NCI-H2107 (cell line): ENCODE results near the gene ORAI3.
"Not testable (repeated sequence)": the region's sequence is repeated elsewhere in the genome, so short reads cannot be mapped to it uniquely, and the experiment has no call there.

Source experiments
- DNase-seq: peaks from one replicate; lab custom pipeline; 2025; lab: John Stamatoyannopoulos, UW

Gene ORAI3

DNA sequence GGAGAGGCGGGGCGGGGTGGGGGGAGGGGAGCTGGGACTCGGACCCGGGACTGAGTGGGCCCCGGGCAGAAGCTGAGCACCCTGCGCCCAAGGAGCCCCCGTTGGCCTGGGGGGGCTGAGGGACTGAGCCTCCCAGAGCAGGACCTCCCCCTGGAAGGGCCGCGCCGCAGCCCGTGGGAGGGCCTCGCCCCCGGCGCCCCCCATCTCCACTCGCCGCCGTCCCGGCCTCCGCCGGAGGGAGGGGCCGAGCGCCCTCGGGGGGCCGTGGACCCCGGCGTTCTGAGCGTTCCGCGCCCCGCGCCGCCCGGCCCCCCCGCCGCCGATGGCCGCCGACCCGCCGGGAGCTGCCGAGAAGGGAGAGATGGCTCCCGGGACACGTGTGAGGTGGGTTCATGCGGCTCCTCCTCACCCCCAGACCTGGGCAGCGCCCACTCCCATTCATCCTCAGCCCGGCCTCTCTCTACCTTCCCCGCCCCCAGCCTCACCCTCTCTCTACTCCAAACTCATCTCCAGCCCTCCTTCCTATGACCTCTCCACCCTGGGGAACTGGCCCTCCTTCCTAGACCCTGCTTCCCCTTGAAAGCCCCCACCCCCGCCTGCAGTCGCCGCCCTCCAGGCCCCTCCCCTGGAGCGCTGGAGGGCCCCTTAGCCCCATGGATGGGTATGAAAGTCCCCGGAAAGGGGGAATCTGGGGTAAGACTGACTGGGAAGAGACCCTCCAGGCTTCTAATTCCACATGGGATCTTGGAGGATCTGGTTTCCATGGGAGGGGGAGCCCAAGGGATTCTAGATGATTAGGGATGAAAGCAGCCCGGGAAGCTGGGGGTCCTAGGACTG is 24.6 kb upstream of the ORAI3 start:
- no peak for DNase-seq

DNA sequence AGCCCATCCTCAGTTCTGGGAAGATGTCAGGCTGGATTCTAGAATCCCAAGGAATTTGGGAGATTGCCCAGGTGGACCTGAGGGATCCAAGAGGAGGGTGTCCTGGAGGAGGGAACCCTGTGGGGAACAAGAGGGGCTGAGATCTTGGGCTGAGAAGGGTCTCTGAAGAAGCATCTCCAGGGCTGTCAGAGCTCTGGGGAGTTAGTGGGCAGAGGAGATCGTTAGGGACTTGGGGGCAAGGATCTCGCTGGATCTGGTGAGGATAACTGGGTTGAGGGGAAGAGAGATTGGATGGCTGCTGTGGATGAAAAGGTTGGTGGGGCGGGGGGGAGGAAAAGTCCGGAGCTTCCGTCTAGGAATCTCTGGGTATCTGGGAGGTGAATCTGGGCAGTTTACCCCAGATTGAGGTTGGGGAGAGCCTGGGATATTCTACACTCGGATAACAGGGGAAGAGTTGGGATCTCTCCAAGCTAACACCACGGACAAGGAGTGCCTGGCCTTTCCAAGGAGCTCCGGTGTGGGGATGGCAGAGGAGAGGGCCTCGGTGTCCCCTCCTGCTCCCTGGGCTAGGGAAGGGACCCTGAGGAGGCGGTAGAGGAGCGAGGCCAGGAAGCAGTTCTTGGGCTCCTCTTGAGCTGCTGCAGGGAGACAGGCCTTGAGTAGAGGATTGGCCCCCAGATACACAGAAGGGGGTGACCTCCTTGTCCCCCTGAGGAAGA is 23.8 kb upstream of the ORAI3 start:
- no peak for DNase-seq

DNA sequence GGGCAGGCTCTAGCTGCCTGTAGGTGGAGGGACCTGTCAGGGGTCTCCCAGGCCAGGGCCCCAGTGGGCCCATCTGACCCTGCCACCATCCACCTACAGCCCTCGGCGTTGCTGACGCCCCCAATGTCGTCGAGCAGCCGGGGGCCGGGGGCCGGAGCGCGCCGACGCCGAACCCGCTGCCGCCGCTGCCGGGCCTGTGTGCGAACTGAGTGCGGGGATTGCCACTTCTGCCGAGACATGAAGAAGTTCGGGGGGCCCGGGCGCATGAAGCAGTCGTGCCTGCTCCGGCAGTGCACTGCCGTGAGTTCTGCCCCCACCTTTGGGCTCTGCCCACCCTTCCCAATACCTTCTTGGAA is 23.3 kb upstream of the ORAI3 start:
- DNase-seq, result no peak

DNA sequence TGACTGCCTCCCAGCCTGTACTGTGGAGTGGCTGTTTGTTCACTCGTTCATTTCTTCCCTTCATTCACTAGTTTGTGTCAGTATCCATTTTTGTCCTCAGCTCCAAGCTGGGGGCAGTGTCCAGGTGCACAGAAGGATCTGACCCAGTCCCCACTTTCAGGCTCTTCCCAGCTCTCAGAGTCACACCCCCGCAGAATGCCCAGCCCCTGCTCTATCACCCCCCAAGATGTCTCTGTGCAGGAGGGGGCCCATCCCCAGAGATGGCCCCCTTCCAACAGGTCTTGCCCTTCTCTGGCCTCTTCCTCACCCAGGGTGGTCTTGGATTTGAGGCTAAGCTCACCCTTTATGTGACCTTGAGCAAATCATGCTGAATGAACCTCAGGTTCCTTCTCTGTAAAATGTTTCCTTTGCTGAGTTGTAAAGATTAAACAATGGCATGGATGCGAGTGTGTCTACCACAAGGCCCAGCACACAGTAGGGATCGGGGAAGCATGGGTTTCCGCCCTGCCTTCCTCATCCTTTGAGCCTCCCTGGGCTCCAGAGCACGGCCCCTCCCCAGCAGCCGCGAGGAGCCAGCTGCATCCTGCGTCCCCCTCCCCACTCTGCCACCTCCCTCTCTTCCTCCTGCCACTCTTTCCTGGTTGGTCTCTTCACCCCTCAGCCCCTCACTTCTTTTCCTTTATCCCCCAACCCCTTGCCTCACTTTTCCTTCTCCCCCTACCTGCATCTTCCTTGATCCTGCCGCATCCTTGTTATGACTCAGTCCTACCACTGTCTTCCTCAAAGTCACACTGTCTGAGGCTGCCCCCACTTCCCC is 22.7 kb upstream of the ORAI3 start:
- no peak for DNase-seq

DNA sequence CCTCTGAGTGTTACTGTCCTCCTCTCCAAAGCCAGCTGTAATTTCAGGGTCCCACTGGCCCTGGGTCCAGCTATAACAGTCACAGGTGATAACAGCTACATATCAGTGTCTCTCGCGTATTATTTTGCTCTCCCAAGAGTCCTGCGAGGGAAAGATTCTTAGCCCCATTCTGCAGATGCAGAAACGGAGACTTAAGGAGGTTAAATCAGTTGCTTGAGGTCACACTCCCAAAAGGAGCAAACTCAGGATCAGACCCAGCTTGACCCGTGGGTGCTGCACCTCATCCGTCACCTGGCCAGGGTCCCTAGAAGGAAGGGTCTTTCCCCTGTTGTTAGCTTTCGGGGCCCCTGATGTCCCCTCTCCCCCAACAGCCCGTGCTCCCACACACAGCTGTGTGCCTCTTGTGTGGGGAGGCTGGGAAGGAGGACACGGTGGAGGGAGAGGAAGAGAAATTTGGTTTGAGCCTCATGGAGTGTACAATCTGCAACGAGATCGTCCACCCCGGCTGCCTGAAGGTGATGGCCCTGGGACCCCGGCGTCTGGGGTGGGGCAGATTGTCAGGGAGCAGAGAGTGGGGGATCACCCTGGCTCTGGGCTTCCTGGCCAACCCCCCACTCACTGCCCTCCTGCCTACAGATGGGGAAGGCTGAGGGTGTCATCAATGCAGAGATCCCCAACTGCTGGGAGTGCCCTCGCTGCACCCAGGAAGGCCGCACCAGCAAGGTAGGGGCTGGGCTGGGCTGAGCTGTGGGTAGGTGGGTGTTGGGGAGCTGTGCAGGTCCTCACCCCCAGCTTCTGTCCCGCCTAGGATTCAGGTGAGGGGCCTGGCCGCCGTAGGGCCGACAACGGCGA is 21.7 kb upstream of the ORAI3 start:
- DNase-seq, result no peak

DNA sequence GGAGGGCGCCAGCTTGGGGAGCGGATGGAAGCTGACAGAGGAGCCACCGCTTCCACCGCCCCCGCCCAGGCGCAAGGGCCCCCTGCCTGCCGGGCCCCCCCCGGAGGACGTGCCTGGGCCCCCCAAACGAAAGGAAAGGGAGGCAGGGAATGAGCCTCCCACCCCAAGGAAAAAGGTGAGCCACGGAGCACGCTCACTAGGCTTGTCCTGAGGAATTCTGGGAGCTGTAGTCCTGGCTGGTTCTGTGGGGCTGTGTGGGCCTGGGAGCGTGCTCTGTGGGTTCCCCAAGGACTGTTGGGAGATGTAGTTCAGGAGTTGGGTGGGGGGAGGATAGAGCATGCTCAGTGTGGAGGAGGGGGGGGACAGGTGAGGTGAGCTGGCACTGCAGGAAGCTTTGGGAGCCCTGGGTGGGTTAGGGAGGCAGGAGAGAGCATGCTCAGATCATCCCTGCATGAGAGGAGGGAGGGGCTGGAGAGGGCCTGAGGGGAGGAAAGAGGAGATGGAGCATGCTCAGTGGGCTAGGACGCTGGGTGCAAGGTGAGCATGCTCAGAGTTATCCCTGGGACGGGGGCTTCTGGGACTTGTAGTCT is 21.0 kb upstream of the ORAI3 start:
- peak; percentile 37 for DNase-seq

DNA sequence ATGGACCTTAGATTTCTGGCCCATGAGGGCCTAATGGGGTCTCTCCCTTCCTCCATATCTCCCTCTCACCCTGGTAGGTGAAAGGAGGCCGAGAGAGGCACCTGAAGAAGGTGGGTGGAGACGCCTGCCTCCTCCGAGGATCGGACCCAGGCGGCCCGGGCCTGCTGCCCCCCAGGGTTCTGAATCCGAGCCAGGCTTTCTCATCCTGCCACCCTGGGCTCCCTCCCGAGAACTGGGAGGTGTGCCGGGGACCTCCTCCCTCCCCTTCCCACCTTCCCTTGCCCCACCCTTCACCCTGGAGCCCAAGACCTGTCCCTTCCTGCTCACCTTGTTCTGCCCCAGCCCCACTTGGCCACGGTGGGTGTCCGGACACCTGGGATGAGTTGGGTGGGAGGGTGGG is 20.5 kb upstream of the ORAI3 start:
- DNase-seq, result no peak

DNA sequence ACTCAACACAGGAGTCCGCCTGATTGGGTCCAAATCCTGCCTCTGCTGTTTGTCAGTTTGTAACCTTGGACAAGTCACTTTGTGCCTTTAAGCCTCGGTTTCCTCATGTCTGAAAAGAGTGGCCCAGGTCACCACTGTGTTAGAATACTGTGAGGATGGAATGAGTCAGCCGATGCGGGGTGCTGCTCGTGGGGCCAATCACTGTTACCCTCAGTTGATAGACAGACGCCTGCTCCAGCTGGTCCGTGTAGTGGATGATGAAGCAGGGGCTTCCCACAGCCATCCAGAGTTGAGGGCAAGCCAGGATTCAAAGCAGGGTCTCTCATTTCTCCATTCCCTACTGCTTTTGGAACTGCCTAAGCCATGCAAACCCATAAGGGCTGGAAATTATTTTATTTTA is 19.7 kb upstream of the ORAI3 start:
- no peak for DNase-seq

DNA sequence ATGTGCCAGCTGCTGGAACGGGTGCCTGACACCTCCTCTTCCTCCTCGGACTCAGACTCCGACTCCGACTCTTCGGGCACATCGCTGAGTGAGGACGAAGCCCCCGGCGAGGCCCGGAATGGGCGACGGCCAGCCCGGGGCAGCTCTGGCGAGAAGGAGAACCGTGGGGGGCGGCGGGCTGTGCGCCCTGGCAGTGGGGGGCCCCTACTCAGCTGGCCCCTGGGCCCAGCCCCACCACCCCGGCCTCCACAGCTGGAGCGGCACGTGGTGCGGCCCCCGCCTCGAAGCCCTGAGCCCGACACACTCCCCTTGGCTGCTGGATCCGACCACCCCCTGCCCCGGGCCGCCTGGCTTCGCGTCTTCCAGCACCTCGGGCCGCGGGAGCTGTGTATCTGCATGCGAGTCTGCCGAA is 18.7 kb upstream of the ORAI3 start:
- no peak for DNase-seq

DNA sequence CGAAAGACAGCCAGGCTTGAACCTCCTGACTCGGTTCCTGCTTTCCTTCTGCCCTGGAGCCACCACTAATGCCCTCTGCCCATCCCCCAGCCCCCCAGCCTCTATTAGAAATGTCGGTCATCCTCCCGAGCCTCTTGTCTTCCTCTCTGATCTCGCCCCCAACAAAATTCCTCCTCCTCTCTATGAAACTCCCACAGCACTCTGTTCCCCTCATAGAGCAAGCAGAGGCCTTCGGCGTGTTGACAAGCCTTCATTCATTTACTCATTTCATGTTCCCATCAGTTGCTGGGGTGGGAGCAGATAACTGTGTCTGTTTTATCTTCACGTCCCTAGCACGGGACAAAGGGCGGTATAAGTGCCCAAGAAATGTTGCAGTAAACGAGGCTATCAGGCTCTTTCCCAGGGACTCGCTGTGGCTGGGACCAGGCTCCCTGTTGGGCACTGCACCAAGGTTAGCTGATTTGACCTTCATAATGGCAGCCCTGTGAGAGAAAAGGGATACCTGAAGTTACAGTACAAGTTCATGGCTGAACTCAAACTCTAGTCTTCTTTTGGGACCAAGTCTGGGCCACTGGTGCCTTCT is 17.7 kb upstream of the ORAI3 start:
- no peak for DNase-seq

DNA sequence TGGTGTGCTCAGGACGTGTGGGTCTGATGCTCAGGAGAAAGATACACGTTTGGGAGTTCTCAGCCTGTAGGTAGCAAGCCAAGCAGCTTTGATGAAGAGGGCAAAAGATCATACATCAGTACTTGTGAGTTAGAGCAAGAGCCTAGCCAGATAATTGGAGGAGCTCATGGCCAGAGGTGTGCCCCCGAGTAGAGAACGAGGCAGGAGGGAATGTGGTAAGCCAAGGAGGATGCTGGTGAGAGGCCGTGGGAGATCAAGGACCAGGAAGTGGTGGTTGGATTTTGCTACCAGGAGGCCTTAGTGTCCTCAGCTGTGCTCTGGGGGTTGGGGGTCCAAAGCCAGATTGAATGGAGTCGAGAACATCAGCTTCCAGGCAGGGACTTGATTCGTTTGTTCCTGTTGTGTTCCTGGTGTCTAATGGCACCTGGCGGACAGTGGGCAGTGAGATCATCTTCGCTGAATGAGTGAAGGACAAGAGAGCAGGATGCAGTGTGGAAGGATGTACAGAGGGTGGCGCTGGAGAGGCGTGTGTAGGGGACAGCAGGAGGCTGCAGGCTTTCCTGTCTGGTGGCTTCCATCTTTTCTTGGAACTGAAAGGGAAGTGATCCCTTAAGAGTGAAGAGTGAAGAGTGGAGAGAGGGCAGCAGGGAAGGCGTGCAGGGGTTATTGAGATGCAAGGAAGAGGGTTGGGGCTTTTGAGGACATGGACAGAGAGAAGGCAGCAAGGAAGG is 13.9 kb upstream of the ORAI3 start:
- DNase-seq, result no peak

DNA sequence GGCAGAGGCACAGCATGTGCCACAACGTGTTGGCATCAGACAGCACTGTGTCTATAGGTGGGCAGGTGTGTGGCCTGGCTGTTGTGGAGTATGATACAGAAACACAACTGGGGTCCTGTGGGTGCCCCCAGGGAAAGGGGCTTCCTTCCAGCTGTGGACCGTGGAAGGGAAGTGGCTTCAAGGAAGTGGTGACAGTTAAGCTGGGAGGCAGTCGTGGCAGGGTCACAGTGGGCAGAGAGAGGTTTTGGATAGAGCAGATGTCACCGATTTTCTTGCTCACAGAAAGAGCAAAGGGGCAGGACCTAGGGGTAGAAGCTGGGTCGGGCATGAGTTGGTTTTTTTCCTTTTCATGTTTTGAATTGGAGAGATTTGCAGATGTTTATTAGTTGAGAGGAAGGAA is 11.2 kb upstream of the ORAI3 start:
- DNase-seq, result no peak

DNA sequence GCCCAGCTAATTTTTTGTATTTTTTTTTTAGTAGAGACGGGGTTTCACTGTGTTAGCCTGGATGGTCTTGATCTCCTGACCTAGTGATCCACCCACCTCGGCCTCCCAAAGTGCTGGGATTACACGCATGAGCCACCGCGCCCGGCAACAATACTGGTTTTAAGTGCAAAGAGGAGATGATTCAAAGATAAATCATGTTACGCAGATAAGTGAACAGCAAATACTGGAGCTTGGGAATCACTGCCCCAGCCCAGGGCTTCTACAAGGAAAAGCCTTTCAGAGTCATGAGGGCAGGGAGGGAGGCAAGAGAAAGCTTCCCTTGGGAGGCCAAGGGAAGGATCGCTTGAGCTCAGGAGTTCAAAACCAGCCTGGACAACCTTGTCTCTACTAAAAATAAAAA is 9.3 kb upstream of the ORAI3 start:
- DNase-seq, result not testable (repeated sequence)

DNA sequence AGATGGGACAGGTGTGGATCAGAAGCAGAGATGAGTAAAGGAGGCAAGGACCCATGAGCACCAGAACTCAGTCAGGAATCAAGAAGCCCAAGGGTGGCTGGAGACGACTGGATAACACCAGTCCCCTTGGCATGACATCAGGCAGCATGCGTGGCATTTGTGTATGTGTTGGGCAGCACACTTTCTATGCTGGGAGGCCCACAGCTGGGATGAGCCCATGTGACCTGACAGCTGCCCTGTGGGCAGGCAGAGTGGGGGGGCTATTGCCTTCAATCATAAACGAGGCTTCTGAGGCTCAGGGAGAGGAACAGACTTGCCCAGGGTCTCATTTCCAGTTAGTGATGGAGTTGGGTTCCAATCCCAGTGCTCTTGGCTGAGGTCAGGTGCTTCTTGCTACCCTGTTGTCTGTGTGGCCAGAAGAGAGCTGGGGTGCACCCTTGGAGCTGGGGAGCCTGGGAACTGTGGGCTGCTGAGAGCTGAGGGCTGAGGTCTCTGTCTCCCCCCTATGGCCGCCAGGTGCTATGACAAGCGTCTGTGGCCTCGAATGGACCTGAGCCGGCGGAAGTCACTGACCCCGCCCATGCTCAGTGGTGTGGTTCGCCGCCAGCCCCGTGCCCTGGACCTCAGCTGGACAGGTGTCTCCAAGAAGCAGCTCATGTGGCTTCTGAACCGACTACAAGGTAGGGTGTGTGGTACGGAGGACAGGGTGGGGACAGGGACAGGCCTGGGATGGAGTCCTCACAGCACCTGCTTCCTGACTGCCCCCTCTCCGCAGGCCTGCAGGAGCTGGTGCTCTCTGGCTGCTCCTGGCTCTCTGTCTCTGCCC is 7.1 kb upstream of the ORAI3 start:
- no peak for DNase-seq

DNA sequence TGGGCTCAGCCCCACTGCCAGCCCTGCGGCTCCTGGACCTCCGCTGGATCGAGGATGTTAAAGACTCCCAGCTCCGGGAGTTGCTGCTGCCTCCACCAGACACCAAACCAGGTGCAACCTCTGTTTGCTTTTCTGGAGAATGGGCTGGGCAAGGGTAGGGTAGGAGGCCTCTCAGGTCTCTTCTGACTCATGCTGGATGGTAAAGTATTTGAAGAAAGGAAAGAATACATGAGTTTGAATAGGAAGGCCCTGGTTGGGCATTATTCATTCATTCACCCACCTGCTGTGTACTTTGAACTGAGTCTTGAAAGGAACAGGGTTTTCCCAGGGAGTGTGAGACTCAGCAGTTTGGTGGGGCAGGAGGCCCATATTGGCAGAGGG is 6.5 kb upstream of the ORAI3 start:
- no peak for DNase-seq

DNA sequence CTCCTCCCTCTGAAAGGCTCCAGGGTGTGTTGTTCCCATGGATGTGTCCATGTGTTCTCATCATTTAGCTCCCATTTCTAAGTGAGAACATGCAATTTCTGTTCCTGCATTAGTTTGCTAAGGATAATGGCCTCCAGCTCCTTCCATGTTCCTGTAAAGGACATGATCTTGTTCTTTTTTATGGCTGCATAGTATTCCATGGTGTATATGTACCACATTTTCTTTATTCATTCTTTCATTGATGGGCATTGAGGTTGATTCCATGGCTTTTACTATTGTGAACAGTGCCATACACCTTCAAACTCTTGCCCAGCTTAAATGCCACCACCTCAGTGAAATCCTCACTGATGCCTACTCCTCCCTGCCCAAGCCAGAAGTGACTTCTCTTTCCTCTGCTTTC is 4.5 kb upstream of the ORAI3 start:
- DNase-seq, result no peak

DNA sequence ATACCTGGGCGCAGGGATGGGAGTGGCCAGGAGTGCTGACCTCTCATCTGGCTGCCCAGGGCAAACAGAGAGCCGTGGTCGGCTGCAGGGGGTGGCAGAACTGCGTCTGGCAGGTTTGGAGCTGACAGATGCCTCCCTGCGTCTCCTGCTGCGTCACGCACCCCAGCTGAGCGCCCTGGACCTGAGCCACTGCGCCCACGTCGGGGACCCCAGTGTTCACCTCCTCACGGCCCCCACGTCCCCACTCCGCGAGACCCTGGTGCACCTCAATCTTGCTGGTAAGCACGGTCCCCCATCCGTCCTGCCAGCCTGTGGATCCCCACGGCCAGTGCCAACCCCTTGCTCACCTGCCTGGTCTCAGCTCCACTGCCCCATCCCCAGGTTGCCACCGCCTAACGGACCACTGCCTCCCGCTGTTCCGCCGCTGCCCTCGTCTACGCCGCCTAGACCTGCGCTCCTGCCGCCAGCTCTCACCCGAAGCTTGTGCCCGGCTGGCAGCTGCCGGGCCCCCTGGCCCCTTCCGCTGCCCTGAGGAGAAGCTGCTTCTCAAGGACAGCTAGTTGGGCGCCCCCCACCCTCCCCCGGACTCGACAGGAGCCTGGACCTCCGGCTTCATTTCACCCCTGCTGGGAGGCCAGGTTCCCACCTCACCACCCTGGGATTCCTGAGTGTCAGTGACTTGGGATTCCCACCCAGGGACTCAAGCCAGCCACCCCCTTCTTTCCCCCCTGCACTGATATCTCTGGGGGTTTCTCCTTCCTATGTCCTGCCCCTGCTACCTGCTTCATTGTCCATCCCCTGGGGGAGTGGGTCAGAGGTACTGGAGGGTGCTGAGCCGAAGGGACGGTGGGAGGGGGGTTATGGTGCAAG is 2.0 kb upstream of the ORAI3 start:
- DNase-seq, result no peak

DNA sequence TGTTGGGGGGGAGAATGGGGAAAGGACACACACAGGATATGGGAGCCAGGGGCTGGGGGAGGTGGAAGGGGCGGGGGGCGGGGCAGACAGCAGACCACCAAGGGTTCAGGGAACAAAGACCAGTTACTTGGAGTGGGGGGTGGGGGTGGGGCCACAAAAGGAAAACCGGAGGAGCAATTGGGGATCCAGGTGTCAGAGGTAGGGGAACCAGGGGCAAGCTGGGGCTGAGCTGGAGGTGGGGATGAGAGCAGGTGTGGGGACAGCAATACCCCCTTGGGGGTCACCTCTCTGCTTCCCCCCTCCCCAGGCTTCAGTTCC is 1.4 kb upstream of the ORAI3 start:
- DNase-seq, result no peak
